ENCODE measurements around the gene ZNF646.

GRCh38 chr16:31089199-31089598 lies 15.0 kb downstream of the ZNF646 start:
- TF ChIP-seq CTCF (IDR thresholded peaks at IDR 0.05) = no peak
- no peak for TF ChIP-seq POLR2AphosphoS5 (IDR thresholded peaks at IDR 0.05; ENCODE audit: low read depth, low read length)

All from Panc1 (cell line).